Adrenal gland (tissue), 5 donors: ENCODE results near the gene RNH1.

Experiments
- POLR2A ChIP-seq, 2 donors: fragments of 450-650 bp; IDR thresholded peaks; one replicate each; pipeline ENCODE4 v1.6.1; 2017; ENCODE audit warnings: antibody characterized with exemption in 2 of 2, mild to moderate bottlenecking in 2 of 2, moderate library complexity in 1 of 2
- TF ChIP-seq, protein P1 (sequence below), 6 experiments: fragments of 450-650 bp in 4 of 6; fragments of 200-600 bp in 2 of 6; sonication (generic) in 1 of 6; IDR thresholded peaks; 1 replicate in 5 of 6; 2 replicates in 1 of 6; pipeline versions ENCODE4 v1.5.1 to v1.8.0; 2016 to 2021; ENCODE audit warnings: antibody characterized with exemption in 6 of 6, mild to moderate bottlenecking in 2 of 6, moderate library complexity in 1 of 6
- donor health status: DM: no; HTN: no; CAD: no.

GRCh38 chr11:532986-533585, 26.0 kb upstream of the RNH1 start:
- TF ChIP-seq POLR2A (IDR thresholded peaks at IDR 0.05) = no peak
- TF ChIP-seq, protein P1, sequence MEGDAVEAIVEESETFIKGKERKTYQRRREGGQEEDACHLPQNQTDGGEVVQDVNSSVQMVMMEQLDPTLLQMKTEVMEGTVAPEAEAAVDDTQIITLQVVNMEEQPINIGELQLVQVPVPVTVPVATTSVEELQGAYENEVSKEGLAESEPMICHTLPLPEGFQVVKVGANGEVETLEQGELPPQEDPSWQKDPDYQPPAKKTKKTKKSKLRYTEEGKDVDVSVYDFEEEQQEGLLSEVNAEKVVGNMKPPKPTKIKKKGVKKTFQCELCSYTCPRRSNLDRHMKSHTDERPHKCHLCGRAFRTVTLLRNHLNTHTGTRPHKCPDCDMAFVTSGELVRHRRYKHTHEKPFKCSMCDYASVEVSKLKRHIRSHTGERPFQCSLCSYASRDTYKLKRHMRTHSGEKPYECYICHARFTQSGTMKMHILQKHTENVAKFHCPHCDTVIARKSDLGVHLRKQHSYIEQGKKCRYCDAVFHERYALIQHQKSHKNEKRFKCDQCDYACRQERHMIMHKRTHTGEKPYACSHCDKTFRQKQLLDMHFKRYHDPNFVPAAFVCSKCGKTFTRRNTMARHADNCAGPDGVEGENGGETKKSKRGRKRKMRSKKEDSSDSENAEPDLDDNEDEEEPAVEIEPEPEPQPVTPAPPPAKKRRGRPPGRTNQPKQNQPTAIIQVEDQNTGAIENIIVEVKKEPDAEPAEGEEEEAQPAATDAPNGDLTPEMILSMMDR (IDR thresholded peaks at IDR 0.05) = no peak
